DOHH2 (cell line): ENCODE measurements around the gene DERA.

ENCODE experiments used
- EZH2phosphoT487 ChIP-seq: fragments of 200-600 bp; sonication (generic); IDR thresholded peaks from 2 replicates; pipeline ENCODE4 v1.6.1; 2017; ENCODE audit warnings: borderline replicate concordance, mild to moderate bottlenecking, antibody characterized with exemption, low read length, moderate library complexity, mixed read lengths
- TF ChIP-seq, protein P1 (sequence below): fragments of 200-600 bp; sonication (generic); IDR thresholded peaks from one replicate; pipeline ENCODE4 v1.5.1; 2014; ENCODE audit warnings: antibody characterized with exemption, mild to moderate bottlenecking, low read depth, low read length; ENCODE audit not compliant: poor library complexity, severe bottlenecking

DNA sequence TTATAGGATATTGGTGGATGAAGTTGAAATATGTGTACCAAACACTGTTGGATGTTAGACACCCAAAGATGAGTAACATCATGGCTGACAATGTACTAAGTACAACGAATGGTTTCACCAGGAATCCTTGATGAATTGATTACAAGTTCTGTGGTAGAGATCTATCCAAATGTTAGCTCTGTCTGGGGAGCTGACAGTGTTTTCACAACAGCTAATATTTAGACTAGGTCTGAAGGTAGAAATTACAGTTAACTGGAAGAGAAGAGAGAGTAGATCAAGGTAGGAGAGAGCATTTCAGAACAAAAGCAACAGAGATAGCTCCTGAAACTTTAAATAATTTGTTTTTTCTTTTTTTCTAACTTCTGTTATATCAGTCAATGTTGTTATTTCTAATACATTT lies 44.9 kb downstream of the DERA start:
- TF ChIP-seq, protein P1, sequence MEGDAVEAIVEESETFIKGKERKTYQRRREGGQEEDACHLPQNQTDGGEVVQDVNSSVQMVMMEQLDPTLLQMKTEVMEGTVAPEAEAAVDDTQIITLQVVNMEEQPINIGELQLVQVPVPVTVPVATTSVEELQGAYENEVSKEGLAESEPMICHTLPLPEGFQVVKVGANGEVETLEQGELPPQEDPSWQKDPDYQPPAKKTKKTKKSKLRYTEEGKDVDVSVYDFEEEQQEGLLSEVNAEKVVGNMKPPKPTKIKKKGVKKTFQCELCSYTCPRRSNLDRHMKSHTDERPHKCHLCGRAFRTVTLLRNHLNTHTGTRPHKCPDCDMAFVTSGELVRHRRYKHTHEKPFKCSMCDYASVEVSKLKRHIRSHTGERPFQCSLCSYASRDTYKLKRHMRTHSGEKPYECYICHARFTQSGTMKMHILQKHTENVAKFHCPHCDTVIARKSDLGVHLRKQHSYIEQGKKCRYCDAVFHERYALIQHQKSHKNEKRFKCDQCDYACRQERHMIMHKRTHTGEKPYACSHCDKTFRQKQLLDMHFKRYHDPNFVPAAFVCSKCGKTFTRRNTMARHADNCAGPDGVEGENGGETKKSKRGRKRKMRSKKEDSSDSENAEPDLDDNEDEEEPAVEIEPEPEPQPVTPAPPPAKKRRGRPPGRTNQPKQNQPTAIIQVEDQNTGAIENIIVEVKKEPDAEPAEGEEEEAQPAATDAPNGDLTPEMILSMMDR = no peak
- no peak for TF ChIP-seq EZH2phosphoT487
